Nucleus accumbens (tissue), 56 donors: ENCODE data around the gene TMEM132D.

Source experiments
- DNase-seq, 56 donors: peaks; one replicate each; lab custom pipeline; 2025; lab: John Stamatoyannopoulos, UW

TMEM132D gene

DNA sequence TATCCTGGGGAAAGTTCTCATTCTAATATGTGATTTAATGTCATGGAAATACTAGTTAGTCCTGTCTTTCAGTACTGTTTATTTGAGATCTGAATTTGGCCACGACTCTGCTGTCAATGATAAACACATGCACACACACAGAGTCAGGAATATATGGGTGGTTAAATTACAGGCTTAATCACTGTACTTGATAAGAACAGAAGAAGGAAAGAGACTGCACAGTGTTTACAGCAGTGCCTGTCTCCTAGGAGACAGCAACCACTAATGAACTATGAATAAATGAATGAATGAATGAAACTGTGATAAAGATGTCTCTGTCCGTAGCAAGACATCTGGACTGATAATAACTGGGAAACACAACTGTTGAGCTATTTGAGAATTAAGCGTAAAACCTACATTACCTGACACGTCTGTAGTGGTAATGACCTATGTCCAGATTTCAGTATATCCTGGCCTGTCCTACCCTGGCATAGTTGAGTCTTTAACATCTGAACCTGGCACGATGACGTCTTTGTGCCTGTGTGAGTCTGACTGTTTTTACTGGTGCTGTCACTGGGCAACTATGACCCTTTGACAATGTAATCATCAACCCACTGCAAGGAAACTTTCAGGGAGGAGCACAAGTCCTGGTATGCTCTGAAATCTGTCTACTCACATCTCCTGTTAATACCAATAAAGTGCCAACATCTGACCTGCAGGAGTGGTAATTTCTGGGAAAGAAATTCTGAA, 524.6 kb downstream of the TMEM132D start:
- DNase-seq, result no peak

DNA sequence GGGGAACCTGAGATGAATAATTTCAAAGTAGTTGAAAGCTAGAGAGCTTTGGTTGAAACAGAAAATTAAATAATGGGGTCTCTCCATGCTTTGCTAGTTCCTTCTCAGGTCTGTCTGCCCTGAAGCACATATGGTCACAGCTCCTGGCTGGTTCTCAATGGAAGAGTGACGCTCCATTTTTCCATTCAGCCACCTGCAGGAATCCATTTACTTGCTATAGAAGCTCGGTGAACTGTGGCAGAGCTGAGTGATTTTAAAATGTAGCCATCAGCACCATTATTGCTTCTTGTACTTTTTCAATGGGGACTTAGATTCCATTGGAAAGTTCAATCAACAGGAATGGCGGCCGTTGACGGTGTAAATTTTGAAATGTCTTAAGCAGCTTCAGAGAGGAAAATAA, 525.3 kb downstream of the TMEM132D start:
- DNase-seq, result no peak

DNA sequence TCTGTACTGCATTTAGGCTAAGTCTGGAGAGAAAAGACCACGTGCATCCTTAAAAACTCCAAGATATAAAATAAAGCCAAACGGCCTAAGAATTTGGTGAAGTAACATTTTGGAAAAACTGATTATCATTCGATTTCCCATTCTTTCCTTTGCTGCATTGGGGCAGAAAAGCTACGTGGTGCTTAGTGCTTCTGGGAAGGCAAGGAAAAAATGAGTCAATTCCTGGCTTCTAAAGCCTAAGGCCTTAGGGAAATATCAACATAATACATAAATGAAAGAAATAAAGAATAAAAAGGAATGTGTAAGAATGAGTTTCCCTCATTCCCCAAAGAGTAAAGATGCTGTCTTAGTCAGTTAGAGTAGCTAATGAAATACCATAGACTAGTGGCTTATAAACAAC, 530.1 kb downstream of the TMEM132D start:
- DNase-seq, result no peak

GRCh38 chr12:129372876-129373275, 530.9 kb downstream of the TMEM132D start:
- DNase-seq, result no peak

DNA sequence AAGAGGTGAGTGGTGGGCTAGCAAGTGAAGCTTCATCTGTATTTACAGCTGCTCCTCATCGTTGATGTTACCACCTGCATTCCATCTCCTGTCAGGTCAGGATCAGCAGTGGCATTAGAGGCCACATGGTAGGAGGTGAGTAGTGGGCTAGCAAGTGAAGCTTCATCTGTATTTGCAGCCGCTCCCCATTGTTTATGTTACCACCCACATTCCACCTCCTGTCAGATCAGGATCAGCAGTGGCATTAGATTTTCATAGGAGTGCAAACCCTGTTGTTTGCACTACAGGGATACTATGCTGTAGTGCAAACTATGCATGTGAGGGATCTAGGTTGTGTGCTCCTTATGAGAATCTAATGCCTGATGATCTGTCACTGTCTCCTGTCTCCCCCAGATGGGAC, 531.5 kb downstream of the TMEM132D start:
- DNase-seq, result no peak

DNA sequence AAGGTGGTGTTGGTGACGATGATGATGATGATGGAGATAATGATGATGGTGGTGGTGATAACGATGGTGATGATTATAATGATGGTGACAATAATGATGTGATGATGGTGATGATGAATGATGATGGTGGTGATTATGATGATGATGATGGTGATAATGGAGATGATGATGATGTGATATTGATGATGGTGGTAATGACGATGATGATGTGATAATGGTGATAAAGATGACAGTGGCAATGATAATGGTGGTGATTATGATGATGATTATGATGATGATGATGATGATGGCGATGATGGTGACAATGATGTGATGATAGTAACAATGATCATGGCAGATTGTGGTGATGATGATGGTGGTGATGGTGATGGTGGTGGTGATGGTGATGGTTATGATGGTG, 532.6 kb downstream of the TMEM132D start:
- no peak for DNase-seq

DNA sequence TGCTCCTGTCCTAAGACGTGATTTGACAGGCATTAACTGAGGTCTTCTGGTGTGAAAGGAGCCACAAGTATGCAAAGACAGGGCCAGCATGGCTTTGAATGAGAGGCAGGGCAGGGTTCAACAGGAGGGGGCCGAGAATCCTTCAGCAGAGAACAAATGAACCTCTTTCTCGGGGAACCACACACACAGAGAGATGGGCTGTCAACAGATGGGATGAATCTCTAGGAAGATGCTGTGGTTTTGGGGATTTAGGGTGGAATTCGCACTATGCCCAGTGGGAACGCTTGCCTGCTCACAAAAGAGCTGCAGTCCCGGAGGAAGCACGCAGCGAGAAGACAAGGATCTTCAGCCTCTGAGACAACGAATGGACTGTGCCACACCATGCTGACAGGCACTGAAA, 537.2 kb downstream of the TMEM132D start:
- DNase-seq, result no peak

DNA sequence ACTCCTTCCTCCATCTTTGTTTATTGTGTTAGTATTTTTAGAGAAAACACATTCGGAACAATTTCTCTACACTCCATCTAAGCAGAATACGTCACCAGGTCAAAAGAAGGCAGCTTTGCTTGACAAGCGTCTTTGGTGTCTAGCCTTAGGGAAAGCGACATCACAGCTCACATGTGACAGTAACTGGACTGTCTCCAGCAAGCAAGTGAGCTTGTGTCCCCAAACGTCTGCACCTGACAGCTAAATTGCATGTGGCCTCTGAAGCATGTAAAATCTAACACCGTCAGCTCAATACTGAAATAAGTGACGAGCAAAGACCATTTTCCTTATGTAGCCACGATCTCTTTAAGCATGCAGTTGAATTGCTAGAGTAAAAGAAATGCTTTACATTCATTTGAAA, 540.8 kb downstream of the TMEM132D start:
- no peak for DNase-seq

DNA sequence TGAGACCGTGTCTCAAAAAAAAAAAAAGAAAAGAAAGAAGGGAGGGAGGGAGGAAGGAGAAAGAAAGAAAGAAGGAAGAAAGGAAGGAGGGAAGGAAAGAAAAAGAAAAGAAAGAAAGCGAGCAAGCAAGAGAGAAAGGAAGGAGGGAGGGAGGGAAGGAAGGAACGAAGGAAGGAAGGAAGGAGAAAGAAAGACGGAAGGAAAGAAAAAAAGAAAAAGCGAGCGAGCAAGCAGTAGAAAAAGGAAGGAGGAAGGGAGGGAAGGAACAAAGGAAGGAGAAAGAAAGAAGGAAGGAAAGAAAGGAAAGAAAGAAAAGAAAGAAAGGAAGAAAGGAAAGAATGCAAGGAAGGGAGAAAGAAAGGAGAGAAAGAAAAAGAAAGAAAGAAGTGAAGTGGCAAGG, 546.6 kb downstream of the TMEM132D start:
- no peak for DNase-seq

DNA sequence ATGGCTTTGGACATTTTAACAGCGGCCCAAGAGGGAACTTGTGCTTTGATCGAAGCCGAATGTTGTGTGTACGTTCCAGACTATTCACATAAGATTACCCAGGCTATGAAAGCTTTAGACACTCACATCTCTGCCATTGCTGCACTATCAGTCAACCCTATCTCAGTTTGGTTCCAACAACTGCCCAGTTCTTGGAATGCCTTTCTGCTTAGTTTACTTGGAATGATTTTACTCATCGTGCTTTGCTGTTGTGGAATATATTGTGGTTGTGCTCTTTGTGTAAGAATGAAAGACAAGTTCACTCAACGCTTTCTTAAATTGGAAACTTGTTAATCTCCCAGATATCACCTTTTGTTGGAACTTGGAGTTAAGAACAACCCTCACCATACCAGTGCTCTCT, 552.3 kb downstream of the TMEM132D start:
- no peak for DNase-seq

GRCh38 chr12:129339336-129339735, 564.5 kb downstream of the TMEM132D start:
- no peak for DNase-seq

DNA sequence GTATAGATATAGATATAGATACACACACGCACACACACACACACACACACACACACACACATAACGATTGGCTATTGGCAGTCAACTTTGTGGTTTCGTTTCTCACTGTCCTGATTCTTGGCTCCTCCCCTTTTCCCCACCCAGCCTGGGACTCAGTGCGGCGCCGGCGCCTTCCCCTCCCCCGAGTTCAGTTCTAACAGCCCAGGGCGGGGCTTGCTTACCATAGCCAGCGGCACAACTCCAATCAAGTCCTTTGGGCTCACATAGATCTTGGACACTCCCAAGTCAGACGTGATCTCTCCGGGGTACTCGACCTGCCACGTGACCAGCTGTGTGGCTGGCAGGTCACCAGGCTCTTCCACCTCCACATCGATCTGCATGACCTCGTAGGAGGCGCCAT, 566.4 kb downstream of the TMEM132D start:
- DNase-seq, result no peak

- DNase-seq, result no peak
These were observed 568.1 kb downstream of the TMEM132D start for GRCh38 chr12:129335773-129336172.

- no peak for DNase-seq
These were observed 571.5 kb downstream of the TMEM132D start for GRCh38 chr12:129332286-129332685.

GRCh38 chr12:129331356-129332085, 572.3 kb downstream of the TMEM132D start:
- no peak for DNase-seq

GRCh38 chr12:129328235-129328634, 575.6 kb downstream of the TMEM132D start:
- no peak for DNase-seq

- DNase-seq, result no peak
These were observed 578.3 kb downstream of the TMEM132D start for GRCh38 chr12:129325566-129325965.

GRCh38 chr12:129312048-129312447, 591.8 kb downstream of the TMEM132D start:
- DNase-seq, result no peak

- no peak for DNase-seq
These were observed 593.5 kb downstream of the TMEM132D start for GRCh38 chr12:129310346-129310745.

- no peak for DNase-seq
These were observed 598.0 kb downstream of the TMEM132D start for GRCh38 chr12:129305851-129306250.

- DNase-seq, result no peak
These were observed 599.3 kb downstream of the TMEM132D start for GRCh38 chr12:129304529-129304928.

- no peak for DNase-seq
These were observed 603.8 kb downstream of the TMEM132D start for GRCh38 chr12:129300011-129300410.
